Endothelial cell of umbilical vein (primary cell): ENCODE data around the gene KCNQ1OT1. TPM values are rescaled to one million over a fixed set of nuclear protein-coding genes. Genes with fewer than 3 reads are reported as not detected.
A peak's percentile ranks its signal among the peaks of the same experiment; 100 is the strongest.

Source experiments
- BruUV-seq: library from RNA; stranded (reverse); fragments of 400-500 nt; replicated peaks from 2 replicates; lab custom pipeline; 2021; lab: Mats Ljungman, UMichigan
- CTCF ChIA-PET: fragments of 300-600, 350-600 bp; sonication (Branson Sonifier 250); formaldehyde crosslinking; loops from one replicate; lab custom pipeline; 2021; ENCODE audit warnings: antibody characterized with exemption, inconsistent platforms; lab: Charles Lee
- POLR2A ChIA-PET: fragments of 300-600, 350-600 bp; sonication (Branson Sonifier 250); formaldehyde crosslinking; loops from one replicate; lab custom pipeline; 2021; ENCODE audit warnings: antibody characterized with exemption, inconsistent platforms; lab: Charles Lee
- DNase-seq: peaks from one replicate; pipeline ENCODE4 v3.0.0-alpha.2; 2011; ENCODE audit warnings: low read depth, low spot score
- FAIRE-seq: peaks from 2 replicates; lab custom pipeline; 2011; peaks lifted over from hg19 to GRCh38; lab: Jason Lieb, UNC
- H2AFZ ChIP-seq: 2 replicates; pipeline ENCODE4 v1.6.0; 2012; ENCODE audit warnings: low read depth, low read length, control low read depth, inconsistent platforms
- H3K27ac ChIP-seq: 2 replicates; pipeline ENCODE4 v1.5.1; 2011; ENCODE audit warnings: low read depth, mild to moderate bottlenecking, control low read depth, low read length, moderate library complexity; ENCODE audit not compliant: insufficient read depth
- H3K27me3 ChIP-seq, 2 experiments: 2 replicates each; pipeline versions ENCODE4 v1.6.0 to v1.6.1; 2011; ENCODE audit warnings: low read length in 2 of 2, mixed read lengths in 1 of 2; ENCODE audit not compliant: control insufficient read depth in 2 of 2, insufficient read depth in 2 of 2
- H3K36me3 ChIP-seq, 2 experiments: 2 replicates in 1 of 2; 3 replicates in 1 of 2; pipeline ENCODE4 v1.5.1; 2011; ENCODE audit warnings: low read length in 2 of 2, mild to moderate bottlenecking in 1 of 2, moderate library complexity in 1 of 2; ENCODE audit not compliant: control insufficient read depth in 2 of 2, insufficient read depth in 2 of 2; ENCODE audit errors: extremely low read depth in 1 of 2
- H3K4me1 ChIP-seq: 3 replicates; pipeline ENCODE4 v1.5.1; 2011; ENCODE audit warnings: mild to moderate bottlenecking, low read length; ENCODE audit not compliant: control insufficient read depth, insufficient read depth; ENCODE audit errors: extremely low read depth
- H3K4me2 ChIP-seq: 2 replicates; pipeline ENCODE4 v1.6.1; 2011; ENCODE audit warnings: low read length, control low read depth, mixed read lengths; ENCODE audit not compliant: insufficient read depth
- H3K4me3 ChIP-seq, 3 experiments: fragments of 200-600 bp in 1 of 3; sonication (generic), shearing (Covaris generic) in 1 of 3; replicated peaks in 1 of 3; 2 replicates each; pipeline ENCODE4 v1.5.1; 2011 to 2016; ENCODE audit warnings: control low read depth in 3 of 3, low read length in 3 of 3, mild to moderate bottlenecking in 2 of 3, inconsistent platforms in 1 of 3, low read depth in 1 of 3, moderate library complexity in 1 of 3; ENCODE audit not compliant: insufficient read depth in 1 of 3
- H3K79me2 ChIP-seq: 2 replicates; pipeline ENCODE4 v1.6.0; 2012; ENCODE audit warnings: low read length, inconsistent platforms; ENCODE audit not compliant: control insufficient read depth, insufficient read depth
- H3K9ac ChIP-seq: replicated peaks from 2 replicates; pipeline ENCODE3; 2011; ENCODE audit warnings: low read length, control low read depth; ENCODE audit not compliant: insufficient read depth; ENCODE audit errors: extremely low read depth
- H3K9me1 ChIP-seq: replicated peaks from 3 replicates; pipeline ENCODE4 v1.6.0; 2011; ENCODE audit warnings: mild to moderate bottlenecking, low read length; ENCODE audit not compliant: control insufficient read depth, insufficient read depth; ENCODE audit errors: extremely low read depth
- H3K9me3 ChIP-seq: replicated peaks from 2 replicates; pipeline ENCODE4 v1.5.1; 2012; ENCODE audit warnings: low read length, inconsistent platforms; ENCODE audit not compliant: control insufficient read depth, insufficient read depth
- H4K20me1 ChIP-seq: replicated peaks from 2 replicates; pipeline ENCODE3; 2011; ENCODE audit warnings: mild to moderate bottlenecking, low read length; ENCODE audit not compliant: control insufficient read depth, insufficient read depth; ENCODE audit errors: extremely low read depth
- EZH2 ChIP-seq: IDR thresholded peaks from 2 replicates; pipeline ENCODE4 v1.6.1; 2012; ENCODE audit warnings: borderline replicate concordance, low read depth, mild to moderate bottlenecking, moderate library complexity, low read length, inconsistent platforms; ENCODE audit not compliant: severe bottlenecking
- FOS ChIP-seq: IDR thresholded peaks from 2 replicates; pipeline ENCODE4 v1.6.1; 2011; ENCODE audit warnings: mild to moderate bottlenecking, low read length, moderate library complexity, borderline replicate concordance; ENCODE audit not compliant: insufficient read depth
- GATA2 ChIP-seq: IDR thresholded peaks from 2 replicates; pipeline ENCODE4 v1.7.0; 2011; ENCODE audit warnings: low read depth, mild to moderate bottlenecking, moderate library complexity, mixed read lengths, low read length; ENCODE audit not compliant: insufficient read length, insufficient read depth
- JUN ChIP-seq: IDR thresholded peaks from 2 replicates; pipeline ENCODE4 v1.6.1; 2011; ENCODE audit warnings: borderline replicate concordance, low read depth; ENCODE audit not compliant: insufficient read length, insufficient read depth
- MAX ChIP-seq: IDR thresholded peaks from 2 replicates; pipeline ENCODE4 v1.6.1; 2011; ENCODE audit not compliant: insufficient read depth, insufficient read length
- MYC ChIP-seq: IDR thresholded peaks from one replicate; pipeline ENCODE4 v1.6.1; 2011; ENCODE audit warnings: mild to moderate bottlenecking, low read depth, low read length
- POLR2A ChIP-seq: IDR thresholded peaks from 2 replicates; pipeline ENCODE4 v1.6.1; 2012; ENCODE audit warnings: low read depth, mild to moderate bottlenecking, control low read depth, low read length
- POLR2AphosphoS5 ChIP-seq: IDR thresholded peaks from 2 replicates; pipeline ENCODE4 v1.6.1; 2012; ENCODE audit warnings: low read depth, mild to moderate bottlenecking, control low read depth, low read length, moderate library complexity; ENCODE audit not compliant: insufficient read depth
- dilution Hi-C: fragments of 300-500 bp; cut with MboI; formaldehyde crosslinking; loops from one replicate; pipeline ENCODE4 v1.15.0; 2019; ENCODE audit warnings: low sequenced_read_pairs; ENCODE audit not compliant: extremely low pct_ligation_motif_present
- intact Hi-C: fragments of 100-400 bp; cut with micrococcal nuclease; formaldehyde crosslinking; loops from one replicate; pipeline ENCODE4 v1.10.0; 2022
- polyA plus RNA-seq, 4 experiments: library from polyadenylated mRNA; depleted of rRNA in 3 of 4; stranded (reverse) in 3 of 4; unstranded in 1 of 4; fragments of >200 nt; gene quantifications; 2 replicates each; pipeline versions ENCODE4 v1.2.1 to v1.2.3, GENCODE V29; 2011 to 2012; ENCODE audit warnings: missing spikeins in 1 of 4
- total RNA-seq: library from RNA; stranded (reverse); gene quantifications from 2 replicates; pipeline ENCODE4 v1.2.3, GENCODE V29; 2021
- TF ChIP-seq, protein P1 (sequence below), 2 donors: IDR thresholded peaks; 1 replicate in 1 of 2; 2 replicates in 1 of 2; pipeline ENCODE4 v1.5.1; 2011; ENCODE audit warnings: low read length in 2 of 2, mild to moderate bottlenecking in 2 of 2, moderate library complexity in 2 of 2, control low read depth in 1 of 2, inconsistent platforms in 1 of 2, low read depth in 1 of 2; ENCODE audit not compliant: insufficient read depth in 1 of 2; ENCODE audit errors: extremely low read depth in 1 of 2

KCNQ1OT1 gene
- total and polyA plus RNA-seq, 2 donors (not counting 3 experiments of a cell fraction or from before 2014, with no cell fraction given), result 0.11 to 1.8 TPM

DNA sequence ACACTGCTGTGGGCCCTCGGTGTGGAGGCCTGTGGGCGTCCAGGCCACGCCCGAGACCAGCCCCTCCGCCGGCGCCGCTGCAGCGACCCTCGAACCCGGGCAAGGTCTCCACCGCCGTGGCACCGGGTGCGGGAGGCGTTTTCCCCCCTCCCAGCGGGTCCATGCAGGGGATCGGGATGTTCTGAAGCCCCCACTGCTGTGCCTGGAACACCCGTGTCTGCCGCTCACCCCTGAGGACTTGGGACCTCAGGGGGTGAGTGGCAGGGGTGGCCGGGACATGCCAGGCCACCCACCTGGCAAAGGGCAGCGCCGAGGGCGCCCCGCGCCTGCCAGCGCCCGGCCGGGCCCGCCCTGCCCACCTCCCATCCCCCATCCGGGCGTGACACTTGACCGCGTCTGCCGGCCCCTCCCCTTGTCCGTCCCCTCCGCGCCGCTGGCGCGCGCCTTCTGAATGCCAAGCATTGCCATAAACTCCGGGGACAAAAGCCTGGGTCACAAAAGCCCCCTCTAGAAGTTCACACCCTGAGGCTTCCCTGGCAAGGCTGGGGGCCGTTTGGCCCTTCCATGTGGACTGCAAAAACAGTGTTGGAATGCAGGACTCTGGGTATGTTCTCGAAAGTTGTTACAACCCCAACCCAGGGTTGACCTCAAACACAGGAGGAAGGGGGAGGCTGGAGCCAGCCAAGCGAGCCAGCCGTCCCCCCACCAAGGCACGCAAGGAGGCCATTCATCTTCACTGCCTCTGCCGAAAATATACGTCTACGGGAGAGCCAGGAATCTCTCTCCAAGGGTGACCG lies 819 bp upstream of the KCNQ1OT1 start:
- H4K20me1 ChIP-seq, result no peaks in the 10 kb centered on the region
- peak overlapping the region; percentile 61 for H2AFZ ChIP-seq
- FAIRE-seq (no peak), DNase-seq (peak; percentile 26)
- ChIA-PET POLR2A (interaction anchor here (0.9 to 1.0 kb wide), 2 partner anchors 184 to 192 kb away, joined by 3 to 4 read pairs; no protein-coding TSS in a partner anchor), CTCF (interaction anchor here (0.5 kb wide), 1 partner anchor 723 kb away, joined by 3 read pairs; no protein-coding TSS in a partner anchor)
- H3K9me3 ChIP-seq, result no peaks in the 10 kb centered on the region
- peaks cover 25% of the 10 kb centered on the region for H3K79me2 ChIP-seq
- dilution Hi-C loops (no loop called here), intact Hi-C loops (loop anchor here (1.0 kb wide), 1 partner anchor 188 kb away; no protein-coding TSS in a partner anchor)
- H3K4me2 ChIP-seq, result peak overlapping the region; percentile 41
- peak overlapping the region; percentile 58 for H3K9ac ChIP-seq
- H3K9me1 ChIP-seq, result no peaks in the 10 kb centered on the region
- H3K27ac ChIP-seq, result peak overlapping the region; percentile 60
- H3K4me3 ChIP-seq, result peak overlapping the region; percentile 17 to 56 (median 53)
- H3K27me3 ChIP-seq, result no peaks in the 10 kb centered on the region
- H3K36me3 ChIP-seq, result no peaks in the 10 kb centered on the region
- TSS peak; percentile 68 for BruUV-seq
- TF ChIP-seq, protein P1, sequence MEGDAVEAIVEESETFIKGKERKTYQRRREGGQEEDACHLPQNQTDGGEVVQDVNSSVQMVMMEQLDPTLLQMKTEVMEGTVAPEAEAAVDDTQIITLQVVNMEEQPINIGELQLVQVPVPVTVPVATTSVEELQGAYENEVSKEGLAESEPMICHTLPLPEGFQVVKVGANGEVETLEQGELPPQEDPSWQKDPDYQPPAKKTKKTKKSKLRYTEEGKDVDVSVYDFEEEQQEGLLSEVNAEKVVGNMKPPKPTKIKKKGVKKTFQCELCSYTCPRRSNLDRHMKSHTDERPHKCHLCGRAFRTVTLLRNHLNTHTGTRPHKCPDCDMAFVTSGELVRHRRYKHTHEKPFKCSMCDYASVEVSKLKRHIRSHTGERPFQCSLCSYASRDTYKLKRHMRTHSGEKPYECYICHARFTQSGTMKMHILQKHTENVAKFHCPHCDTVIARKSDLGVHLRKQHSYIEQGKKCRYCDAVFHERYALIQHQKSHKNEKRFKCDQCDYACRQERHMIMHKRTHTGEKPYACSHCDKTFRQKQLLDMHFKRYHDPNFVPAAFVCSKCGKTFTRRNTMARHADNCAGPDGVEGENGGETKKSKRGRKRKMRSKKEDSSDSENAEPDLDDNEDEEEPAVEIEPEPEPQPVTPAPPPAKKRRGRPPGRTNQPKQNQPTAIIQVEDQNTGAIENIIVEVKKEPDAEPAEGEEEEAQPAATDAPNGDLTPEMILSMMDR (IDR thresholded peaks at IDR 0.05; ENCODE audit: extremely low read depth in 1 of 2, insufficient read depth in 1 of 2, low read depth in 1 of 2, low read length in 2 of 2), result no peak
- TF ChIP-seq JUN (no peak), POLR2A (no peak), MAX (no peak), POLR2AphosphoS5 (no peak), FOS (no peak), EZH2 (no peak), MYC (no peak), GATA2 (no peak)
- peaks cover 5% of the 10 kb centered on the region for H3K4me1 ChIP-seq
